Tibial nerve (tissue), 4 donors: Measurements from ENCODE around the gene TMTC1. TPM values are rescaled to one million over a fixed set of nuclear protein-coding genes. Genes with fewer than 3 reads are reported as not detected.

Experiments
- DNase-seq, 2 donors: peaks; one replicate each; pipeline ENCODE4 v3.0.0-alpha.2; 2019; ENCODE audit warnings: low spot score in 2 of 2
- H3K27ac ChIP-seq, 4 donors: fragments of 200-600 bp; sonication (generic) in 3 of 4; one replicate each; pipeline ENCODE4 v1.5.1; 2017 to 2019; ENCODE audit warnings: mild to moderate bottlenecking in 1 of 4
- H3K27me3 ChIP-seq, 2 donors: fragments of 200-600 bp; sonication (generic) in 1 of 2; one replicate each; pipeline versions ENCODE4 v1.5.1 to v1.6.0; 2017 to 2019
- H3K36me3 ChIP-seq, 3 donors: fragments of 200-600 bp; sonication (generic); one replicate each; pipeline ENCODE4 v1.5.1; 2018 to 2019
- H3K4me1 ChIP-seq, 4 donors: fragments of 200-600 bp; sonication (generic) in 3 of 4; one replicate each; pipeline ENCODE4 v1.5.1; 2017 to 2019
- H3K4me3 ChIP-seq, 4 donors: fragments of 200-600 bp; sonication (generic) in 3 of 4; one replicate each; pipeline ENCODE4 v1.5.1; 2017 to 2019; ENCODE audit warnings: mild to moderate bottlenecking in 1 of 4, moderate library complexity in 1 of 4
- H3K9me3 ChIP-seq, 4 donors: fragments of 200-600 bp; sonication (generic) in 3 of 4; one replicate each; pipeline ENCODE4 v1.5.1; 2017 to 2019
- CTCF ChIP-seq, 5 experiments: fragments of 200-600 bp in 3 of 5; fragments of 450-650 bp in 2 of 5; sonication (generic) in 3 of 5; IDR thresholded peaks; one replicate each; pipeline ENCODE4 v1.5.1; 2016 to 2019; ENCODE audit warnings: antibody characterized with exemption in 5 of 5, mild to moderate bottlenecking in 3 of 5, moderate library complexity in 2 of 5
- EP300 ChIP-seq, 2 donors: sonication (generic); formaldehyde crosslinking; IDR thresholded peaks; one replicate each; pipeline ENCODE4 v1.6.1; 2017; ENCODE audit warnings: antibody characterized with exemption in 2 of 2, mild to moderate bottlenecking in 1 of 2
- POLR2A ChIP-seq, 2 donors: fragments of 450-650 bp; IDR thresholded peaks; one replicate each; pipeline ENCODE4 v1.6.1; 2017; ENCODE audit warnings: antibody characterized with exemption in 2 of 2, mild to moderate bottlenecking in 2 of 2, moderate library complexity in 2 of 2
- WGBS, 2 donors: methylation state at CpG; one replicate each; pipeline ENCODE4 v1.1.5; 2018; 5-methylcytosine and 5-hydroxymethylcytosine counted together
- total RNA-seq, 4 donors: library from RNA; depleted of rRNA; stranded (reverse); fragments of >200 nt; gene quantifications; one replicate each; pipeline ENCODE4 v1.1.0, GENCODE V29; 2016

Gene TMTC1
- total RNA-seq, 4 donors from 2014 or later = 111 to 207 (median 144) TPM

GRCh38 chr12:29649722-29650121 is 134.0 kb downstream of the TMTC1 start:
- Histone ChIP-seq H3K9me3 (no peaks in the 10 kb centered on the region), H3K27ac (no peak overlapping the region), H3K4me1 (no peaks in the 10 kb centered on the region), H3K4me3 (no peak overlapping the region), H3K36me3 (peaks cover 0 to 12% (median 0%) of the 10 kb centered on the region in 3 donors), H3K27me3 (no peaks in the 10 kb centered on the region)
- TF ChIP-seq EP300 (IDR thresholded peaks at IDR 0.05) (no peak), CTCF (IDR thresholded peaks at IDR 0.05) (no peak), POLR2A (IDR thresholded peaks at IDR 0.05) (no peak)
- no peak for DNase-seq
- WGBS, 2 donors = 73 to 77% methylated on average over 2 of the region's 2 CpGs

- no peak overlapping the region for H3K27ac ChIP-seq
- no peaks in the 10 kb centered on the region for H3K27me3 ChIP-seq
- no peak overlapping the region for H3K4me3 ChIP-seq
- DNase-seq = no peak
- H3K9me3 ChIP-seq = no peaks in the 10 kb centered on the region
- H3K4me1 ChIP-seq = peaks cover 0 to 16% (median 0%) of the 10 kb centered on the region in 4 donors
- TF ChIP-seq CTCF (IDR thresholded peaks at IDR 0.05) (no peak), EP300 (IDR thresholded peaks at IDR 0.05) (no peak), POLR2A (IDR thresholded peaks at IDR 0.05) (no peak)
- WGBS, 2 donors = 100% methylated on average over 1 of the region's 1 CpG
- H3K36me3 ChIP-seq = peaks cover 0 to 2% (median 0%) of the 10 kb centered on the region in 3 donors
Measured at GRCh38 chr12:29644536-29645162, 139.1 kb downstream of the TMTC1 start.

GRCh38 chr12:29640589-29641345 is 143.0 kb downstream of the TMTC1 start:
- DNase-seq = peak in 1 of 2 donors; percentile 12
- Histone ChIP-seq H3K36me3 (peaks cover 0 to 4% (median 0%) of the 10 kb centered on the region in 3 donors), H3K27me3 (no peaks in the 10 kb centered on the region), H3K27ac (peak overlapping the region in 3 of 4 donors; percentile 29 to 74 (median 64)), H3K4me1 (peaks cover 0 to 17% (median 0%) of the 10 kb centered on the region in 4 donors), H3K9me3 (no peaks in the 10 kb centered on the region), H3K4me3 (peak overlapping the region in 1 of 4 donors; percentile 3)
- no peak for TF ChIP-seq EP300 (IDR thresholded peaks at IDR 0.05)
- 39 to 52% methylated on average over 12 to 13 of the region's 13 CpGs for WGBS, 2 donors

- peak overlapping the region in 3 of 4 donors; percentile 29 to 74 (median 64) for H3K27ac ChIP-seq
- H3K4me1 ChIP-seq = peaks cover 0 to 17% (median 0%) of the 10 kb centered on the region in 4 donors
- peak in 1 of 2 donors; percentile 17 for DNase-seq
- WGBS, 2 donors = 46 to 56% methylated on average over 10 of the region's 10 CpGs
- H3K9me3 ChIP-seq = no peaks in the 10 kb centered on the region
- peaks cover 0 to 4% (median 0%) of the 10 kb centered on the region in 3 donors for H3K36me3 ChIP-seq
- H3K4me3 ChIP-seq = no peak overlapping the region
- H3K27me3 ChIP-seq = no peaks in the 10 kb centered on the region
- no peak for TF ChIP-seq POLR2A (IDR thresholded peaks at IDR 0.05)
- TF ChIP-seq EP300 (IDR thresholded peaks at IDR 0.05) = no peak
- no peak for TF ChIP-seq CTCF (IDR thresholded peaks at IDR 0.05)
Measured at GRCh38 chr12:29639893-29640495, 143.7 kb downstream of the TMTC1 start.

- Histone ChIP-seq H3K4me3 (no peak overlapping the region), H3K27ac (no peak overlapping the region), H3K36me3 (peaks cover 0 to 4% (median 0%) of the 10 kb centered on the region in 3 donors), H3K4me1 (peaks cover 0 to 17% (median 0%) of the 10 kb centered on the region in 4 donors), H3K27me3 (no peaks in the 10 kb centered on the region), H3K9me3 (no peaks in the 10 kb centered on the region)
- 66 to 81% methylated on average over 8 of the region's 8 CpGs for WGBS, 2 donors
- no peak for DNase-seq
- TF ChIP-seq CTCF (IDR thresholded peaks at IDR 0.05) (no peak), EP300 (IDR thresholded peaks at IDR 0.05) (no peak), POLR2A (IDR thresholded peaks at IDR 0.05) (no peak)
Measured at GRCh38 chr12:29638528-29638927, 145.2 kb downstream of the TMTC1 start.
